ENCODE data around the gene LIN7A. TPM values are rescaled to one million over a fixed set of nuclear protein-coding genes. Genes with fewer than 3 reads are reported as not detected.

LIN7A gene
- total RNA-seq, 1 donor from 2014 or later, result 31.7 TPM

DNA sequence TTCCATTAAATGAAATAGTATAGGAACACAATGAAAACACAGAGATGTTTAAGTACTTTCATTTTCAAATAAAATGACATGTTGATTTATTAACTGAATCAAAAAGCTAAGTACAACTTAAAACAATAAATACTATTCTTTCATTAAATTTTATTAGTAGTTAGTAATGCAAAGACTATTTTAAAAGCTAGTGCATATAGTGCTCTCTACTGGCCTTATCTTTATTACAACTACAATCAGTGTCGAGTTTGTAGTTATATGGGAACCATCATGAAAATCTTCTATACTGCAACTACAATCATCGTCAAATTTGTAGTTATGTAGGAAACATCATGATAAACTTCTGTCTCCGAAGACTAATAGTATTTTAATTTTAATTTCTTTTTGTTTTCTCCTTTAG lies 8.9 kb upstream of the LIN7A start:
- Histone ChIP-seq H3K4me3 (no peak overlapping the region), H3K36me3 (no peaks in the 10 kb centered on the region), H3F3A (ENCODE audit: low read depth) (no peaks in the 10 kb centered on the region), H4K20me1 (ENCODE audit: low read depth) (no peaks in the 10 kb centered on the region), H3K4me2 (no peak overlapping the region), H3K4me1 (peaks cover 10% of the 10 kb centered on the region), H2AFZ (replicated peaks) (no peak overlapping the region), H3K27me3 (no peaks in the 10 kb centered on the region), H3K79me2 (ENCODE audit: low read depth) (no peaks in the 10 kb centered on the region), H3K9ac (no peak overlapping the region), H3K9me3 (ENCODE audit: low read depth) (no peaks in the 10 kb centered on the region), H3K27ac (no peak overlapping the region)
- H3K9me3 Mint-ChIP-seq, result no peaks in the 10 kb centered on the region
- no peak overlapping the region for H3K27ac Mint-ChIP-seq
- H3K4me1 Mint-ChIP-seq, result no peaks in the 10 kb centered on the region
- no peaks in the 10 kb centered on the region for H3K27me3 Mint-ChIP-seq (ENCODE audit: insufficient read depth, low read depth)
- TF ChIP-seq, protein P1, sequence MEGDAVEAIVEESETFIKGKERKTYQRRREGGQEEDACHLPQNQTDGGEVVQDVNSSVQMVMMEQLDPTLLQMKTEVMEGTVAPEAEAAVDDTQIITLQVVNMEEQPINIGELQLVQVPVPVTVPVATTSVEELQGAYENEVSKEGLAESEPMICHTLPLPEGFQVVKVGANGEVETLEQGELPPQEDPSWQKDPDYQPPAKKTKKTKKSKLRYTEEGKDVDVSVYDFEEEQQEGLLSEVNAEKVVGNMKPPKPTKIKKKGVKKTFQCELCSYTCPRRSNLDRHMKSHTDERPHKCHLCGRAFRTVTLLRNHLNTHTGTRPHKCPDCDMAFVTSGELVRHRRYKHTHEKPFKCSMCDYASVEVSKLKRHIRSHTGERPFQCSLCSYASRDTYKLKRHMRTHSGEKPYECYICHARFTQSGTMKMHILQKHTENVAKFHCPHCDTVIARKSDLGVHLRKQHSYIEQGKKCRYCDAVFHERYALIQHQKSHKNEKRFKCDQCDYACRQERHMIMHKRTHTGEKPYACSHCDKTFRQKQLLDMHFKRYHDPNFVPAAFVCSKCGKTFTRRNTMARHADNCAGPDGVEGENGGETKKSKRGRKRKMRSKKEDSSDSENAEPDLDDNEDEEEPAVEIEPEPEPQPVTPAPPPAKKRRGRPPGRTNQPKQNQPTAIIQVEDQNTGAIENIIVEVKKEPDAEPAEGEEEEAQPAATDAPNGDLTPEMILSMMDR (IDR thresholded peaks at IDR 0.05), result peak; percentile 29
- TF ChIP-seq EZH2 (IDR thresholded peaks at IDR 0.05) (no peak), EZH2phosphoT487 (IDR thresholded peaks at IDR 0.05) (no peak)
- H3K4me3 Mint-ChIP-seq, result no peak overlapping the region
- no peak for DNase-seq (ENCODE audit: low spot score)
- H3K36me3 Mint-ChIP-seq, result no peaks in the 10 kb centered on the region

DNA sequence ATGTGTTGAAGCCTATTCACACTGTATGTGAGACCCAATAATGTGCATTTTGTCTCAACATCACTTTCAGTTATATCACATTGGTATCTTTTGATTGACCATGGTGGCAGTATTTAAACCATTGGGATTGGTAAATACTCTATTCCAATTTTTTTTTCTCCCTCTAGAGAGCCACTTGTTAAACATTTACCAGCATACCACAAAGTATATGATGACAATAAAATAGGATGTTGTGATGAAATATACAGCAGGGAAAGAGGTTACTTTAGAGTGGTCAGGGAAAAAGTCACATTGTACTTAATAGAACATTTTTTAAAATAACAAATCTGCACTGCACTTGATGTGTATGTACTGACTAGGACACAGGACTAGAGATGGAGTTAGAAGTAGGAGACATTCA lies 5.6 kb upstream of the LIN7A start:
- H2AFZ ChIP-seq (replicated peaks), result no peak overlapping the region
- no peak overlapping the region for H3K4me3 ChIP-seq
- Mint-ChIP-seq H3K27ac (no peak overlapping the region), H3K4me1 (no peaks in the 10 kb centered on the region), H3K9me3 (no peaks in the 10 kb centered on the region), H3K27me3 (ENCODE audit: insufficient read depth, low read depth) (peaks cover 4% of the 10 kb centered on the region), H3K36me3 (no peaks in the 10 kb centered on the region), H3K4me3 (no peak overlapping the region)
- H4K20me1 ChIP-seq (ENCODE audit: low read depth), result no peaks in the 10 kb centered on the region
- TF ChIP-seq, protein P1 (IDR thresholded peaks at IDR 0.05), result no peak
- no peak for TF ChIP-seq EZH2phosphoT487 (IDR thresholded peaks at IDR 0.05)
- no peak for TF ChIP-seq EZH2 (IDR thresholded peaks at IDR 0.05)
- H3F3A ChIP-seq (ENCODE audit: low read depth), result no peaks in the 10 kb centered on the region
- H3K27me3 ChIP-seq, result peaks cover 11% of the 10 kb centered on the region
- H3K4me1 ChIP-seq, result peaks cover 10% of the 10 kb centered on the region
- H3K9ac ChIP-seq, result no peak overlapping the region
- H3K9me3 ChIP-seq (ENCODE audit: low read depth), result no peaks in the 10 kb centered on the region
- H3K79me2 ChIP-seq (ENCODE audit: low read depth), result no peaks in the 10 kb centered on the region
- no peak for DNase-seq (ENCODE audit: low spot score)
- H3K27ac ChIP-seq, result no peak overlapping the region
- no peak overlapping the region for H3K4me2 ChIP-seq
- H3K36me3 ChIP-seq, result no peaks in the 10 kb centered on the region

DNA sequence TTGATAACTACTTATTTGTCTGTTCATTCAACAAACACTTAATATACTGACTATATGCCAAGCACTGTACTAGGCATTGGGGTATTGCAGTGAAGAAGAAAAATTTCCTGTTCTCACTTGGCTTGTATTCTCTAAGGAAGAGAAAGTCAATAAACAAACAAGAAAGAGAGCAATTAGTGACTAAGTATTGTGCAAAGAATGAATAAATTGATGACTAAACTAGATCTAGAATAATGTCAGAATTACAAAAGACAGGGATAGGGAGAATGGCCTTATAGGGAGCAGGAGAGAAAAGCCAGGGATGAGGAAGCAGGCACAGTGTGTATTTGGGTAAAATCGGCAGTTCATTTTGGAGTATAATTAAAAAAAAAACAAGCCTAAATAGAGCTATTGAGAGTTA lies 4.2 kb upstream of the LIN7A start:
- Mint-ChIP-seq H3K27ac (no peak overlapping the region), H3K4me1 (peaks cover 2% of the 10 kb centered on the region), H3K27me3 (ENCODE audit: insufficient read depth, low read depth) (peaks cover 7% of the 10 kb centered on the region), H3K36me3 (no peaks in the 10 kb centered on the region), H3K4me3 (no peak overlapping the region), H3K9me3 (no peaks in the 10 kb centered on the region)
- Histone ChIP-seq H3K4me3 (no peak overlapping the region), H3K4me2 (no peak overlapping the region), H4K20me1 (ENCODE audit: low read depth) (no peaks in the 10 kb centered on the region), H3K27ac (no peak overlapping the region), H3K27me3 (peaks cover 19% of the 10 kb centered on the region), H3K9ac (no peak overlapping the region), H2AFZ (replicated peaks) (no peak overlapping the region), H3K9me3 (ENCODE audit: low read depth) (no peaks in the 10 kb centered on the region), H3K4me1 (peaks cover 10% of the 10 kb centered on the region), H3K36me3 (no peaks in the 10 kb centered on the region), H3K79me2 (ENCODE audit: low read depth) (no peaks in the 10 kb centered on the region), H3F3A (ENCODE audit: low read depth) (peaks cover 4% of the 10 kb centered on the region)
- TF ChIP-seq EZH2phosphoT487 (IDR thresholded peaks at IDR 0.05), result no peak
- TF ChIP-seq, protein P1 (IDR thresholded peaks at IDR 0.05), result no peak
- TF ChIP-seq EZH2 (IDR thresholded peaks at IDR 0.05), result no peak
- DNase-seq (ENCODE audit: low spot score), result no peak
